ENCODE measurements around the gene KCTD5.

DNA sequence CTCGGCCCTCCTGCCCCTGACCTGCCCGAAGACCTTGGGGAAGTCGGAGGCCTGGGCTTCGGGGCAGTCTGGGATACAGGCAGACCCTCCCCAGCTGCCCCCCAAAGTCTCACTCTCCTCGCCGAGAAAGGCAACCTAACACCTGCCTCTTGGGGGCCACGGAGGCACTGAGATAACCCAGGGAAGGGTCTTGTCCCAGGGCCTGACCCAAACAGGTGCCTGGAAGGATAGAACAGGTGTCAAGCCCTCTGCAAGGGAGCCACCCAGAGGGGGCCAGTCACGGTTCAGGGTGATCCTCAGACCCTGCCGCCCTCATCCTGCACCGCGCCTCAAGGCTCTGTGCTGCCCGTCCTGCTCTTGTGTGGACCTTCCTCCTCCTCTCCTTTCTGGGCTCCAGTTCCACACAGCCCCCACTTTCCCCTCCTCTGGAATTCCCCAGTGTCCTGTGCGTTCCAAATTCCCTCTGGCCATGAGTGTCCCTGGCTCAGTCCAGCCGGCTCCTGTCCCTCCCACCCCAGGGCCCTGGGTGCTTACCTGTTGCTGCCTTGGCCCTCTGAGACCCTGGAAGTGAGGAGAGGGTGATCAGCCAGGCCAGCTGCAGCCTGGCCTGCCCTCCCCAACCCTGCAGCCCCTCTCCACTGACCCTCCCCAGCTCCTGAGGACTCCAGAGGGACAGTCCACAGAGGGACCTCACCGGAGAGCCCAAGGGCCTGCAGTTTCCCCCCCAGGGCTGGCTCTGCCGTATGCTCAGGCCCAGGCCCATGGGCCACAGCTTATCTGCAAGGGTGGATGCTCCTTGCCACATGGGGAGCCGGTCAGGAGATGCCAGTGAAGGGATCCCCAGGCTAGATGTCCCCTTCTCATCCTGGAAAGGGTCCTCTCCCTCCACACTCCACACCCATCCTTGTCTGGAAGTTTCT is 33.9 kb downstream of the KCTD5 start:
- TF ChIP-seq, protein P1, sequence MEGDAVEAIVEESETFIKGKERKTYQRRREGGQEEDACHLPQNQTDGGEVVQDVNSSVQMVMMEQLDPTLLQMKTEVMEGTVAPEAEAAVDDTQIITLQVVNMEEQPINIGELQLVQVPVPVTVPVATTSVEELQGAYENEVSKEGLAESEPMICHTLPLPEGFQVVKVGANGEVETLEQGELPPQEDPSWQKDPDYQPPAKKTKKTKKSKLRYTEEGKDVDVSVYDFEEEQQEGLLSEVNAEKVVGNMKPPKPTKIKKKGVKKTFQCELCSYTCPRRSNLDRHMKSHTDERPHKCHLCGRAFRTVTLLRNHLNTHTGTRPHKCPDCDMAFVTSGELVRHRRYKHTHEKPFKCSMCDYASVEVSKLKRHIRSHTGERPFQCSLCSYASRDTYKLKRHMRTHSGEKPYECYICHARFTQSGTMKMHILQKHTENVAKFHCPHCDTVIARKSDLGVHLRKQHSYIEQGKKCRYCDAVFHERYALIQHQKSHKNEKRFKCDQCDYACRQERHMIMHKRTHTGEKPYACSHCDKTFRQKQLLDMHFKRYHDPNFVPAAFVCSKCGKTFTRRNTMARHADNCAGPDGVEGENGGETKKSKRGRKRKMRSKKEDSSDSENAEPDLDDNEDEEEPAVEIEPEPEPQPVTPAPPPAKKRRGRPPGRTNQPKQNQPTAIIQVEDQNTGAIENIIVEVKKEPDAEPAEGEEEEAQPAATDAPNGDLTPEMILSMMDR (IDR thresholded peaks at IDR 0.05), result no peak
- TF ChIP-seq POLR2A (IDR thresholded peaks at IDR 0.05), result no peak
